Inflammatory macrophage (primary cell): ENCODE measurements around the gene P3H3.

Experiments
- DNase-seq, 2 donors: peaks; one replicate each; pipeline ENCODE4 v3.0.0-alpha.2; 2020 to 2022

P3H3 gene

GRCh38 chr12:6807170-6807569, 21.0 kb upstream of the P3H3 start:
- no peak for DNase-seq

DNA sequence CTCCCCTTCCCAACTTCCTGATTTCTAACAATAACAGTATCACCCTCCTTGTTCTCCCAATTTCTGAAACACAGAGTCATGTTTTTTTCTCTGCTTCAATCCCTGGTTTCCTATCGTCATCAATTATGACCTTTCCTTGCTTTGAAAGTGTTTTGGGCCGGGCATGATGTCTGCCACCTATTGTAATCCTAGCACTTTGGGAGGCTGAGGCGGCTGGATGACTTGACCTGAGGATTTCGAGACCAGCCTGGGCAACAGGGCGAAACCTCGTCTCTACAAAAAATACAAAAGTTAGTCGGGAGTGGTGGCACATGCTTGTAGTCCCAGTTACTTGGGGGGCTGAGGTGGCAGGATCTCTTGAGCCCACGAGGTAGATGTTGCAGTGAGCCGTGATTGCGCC, 19.2 kb upstream of the P3H3 start:
- DNase-seq, result no peak

DNA sequence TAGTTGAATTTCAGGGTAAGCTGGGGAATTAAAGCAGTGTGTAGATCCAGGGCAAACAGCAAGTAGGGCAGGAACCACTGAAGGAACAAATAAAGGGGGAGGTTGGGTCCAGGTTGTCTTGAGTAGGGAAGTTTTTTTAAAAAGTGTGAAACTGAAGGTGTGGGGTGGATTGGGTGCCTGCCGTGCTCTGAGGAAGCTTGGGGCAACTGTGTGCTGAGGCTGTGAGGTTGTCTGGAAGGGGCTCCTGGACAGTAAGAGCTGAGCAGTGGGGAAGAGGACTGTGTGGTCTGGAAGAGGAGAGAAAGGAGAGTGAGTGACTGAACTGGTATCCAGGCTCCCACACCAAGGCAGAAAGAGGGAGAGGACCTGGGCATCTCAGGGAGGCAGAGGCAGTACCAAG, 17.4 kb upstream of the P3H3 start:
- no peak for DNase-seq

- no peak for DNase-seq
These were observed 14.8 kb upstream of the P3H3 start for GRCh38 chr12:6813363-6813762.

DNA sequence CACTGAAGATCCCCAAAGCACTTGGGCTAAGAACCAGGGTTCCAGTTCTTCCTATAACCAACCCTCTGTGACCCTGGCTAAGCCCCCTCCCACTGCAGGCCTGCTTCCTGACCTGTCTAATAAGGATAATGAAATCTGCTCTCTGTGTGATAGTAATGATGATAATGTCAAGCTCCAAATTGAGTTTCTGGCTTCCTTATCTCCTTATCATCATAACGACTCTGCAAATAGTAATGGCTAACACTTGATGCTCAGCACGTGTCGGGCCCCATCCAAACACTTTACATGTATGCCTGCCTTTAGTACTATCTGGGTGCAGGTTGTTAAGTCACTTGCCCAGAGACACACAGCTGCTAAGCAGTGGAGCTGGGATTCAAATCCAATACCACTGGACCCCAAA, 11.6 kb upstream of the P3H3 start:
- no peak for DNase-seq

DNA sequence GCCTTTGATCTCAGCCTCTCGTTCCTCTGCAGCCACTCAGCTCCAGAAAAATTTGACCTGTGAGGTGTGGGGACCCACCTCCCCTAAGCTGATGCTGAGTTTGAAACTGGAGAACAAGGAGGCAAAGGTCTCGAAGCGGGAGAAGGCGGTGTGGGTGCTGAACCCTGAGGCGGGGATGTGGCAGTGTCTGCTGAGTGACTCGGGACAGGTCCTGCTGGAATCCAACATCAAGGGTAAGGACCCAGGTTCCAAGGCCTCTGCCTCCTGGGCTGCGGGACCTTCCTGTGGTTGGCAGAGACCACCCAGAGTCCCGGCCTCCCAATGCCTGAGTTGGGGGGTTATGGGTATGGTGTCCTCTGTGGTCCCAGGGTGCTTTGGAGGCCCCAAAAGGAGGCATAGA, 11.1 kb upstream of the P3H3 start:
- DNase-seq, result no peak

GRCh38 chr12:6817662-6818157, 10.5 kb upstream of the P3H3 start:
- no peak for DNase-seq

DNA sequence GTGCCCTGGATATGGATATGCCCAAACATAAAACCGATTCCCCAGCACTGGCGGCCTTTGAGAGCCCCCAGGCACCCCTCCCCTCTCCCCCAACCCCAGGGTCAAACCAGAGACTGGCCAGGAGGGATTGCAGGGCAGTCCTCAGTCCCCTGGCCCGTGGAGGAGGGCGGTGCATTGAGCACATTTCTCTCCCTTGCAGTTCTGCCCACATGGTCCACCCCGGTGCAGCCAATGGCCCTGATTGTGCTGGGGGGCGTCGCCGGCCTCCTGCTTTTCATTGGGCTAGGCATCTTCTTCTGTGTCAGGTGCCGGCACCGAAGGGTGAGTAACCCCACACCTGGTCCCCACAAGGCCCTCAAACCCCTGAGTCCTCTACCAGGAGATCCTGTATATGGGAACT, 10.0 kb upstream of the P3H3 start:
- DNase-seq, result no peak

GRCh38 chr12:6818645-6819044, 9.6 kb upstream of the P3H3 start:
- no peak for DNase-seq

DNA sequence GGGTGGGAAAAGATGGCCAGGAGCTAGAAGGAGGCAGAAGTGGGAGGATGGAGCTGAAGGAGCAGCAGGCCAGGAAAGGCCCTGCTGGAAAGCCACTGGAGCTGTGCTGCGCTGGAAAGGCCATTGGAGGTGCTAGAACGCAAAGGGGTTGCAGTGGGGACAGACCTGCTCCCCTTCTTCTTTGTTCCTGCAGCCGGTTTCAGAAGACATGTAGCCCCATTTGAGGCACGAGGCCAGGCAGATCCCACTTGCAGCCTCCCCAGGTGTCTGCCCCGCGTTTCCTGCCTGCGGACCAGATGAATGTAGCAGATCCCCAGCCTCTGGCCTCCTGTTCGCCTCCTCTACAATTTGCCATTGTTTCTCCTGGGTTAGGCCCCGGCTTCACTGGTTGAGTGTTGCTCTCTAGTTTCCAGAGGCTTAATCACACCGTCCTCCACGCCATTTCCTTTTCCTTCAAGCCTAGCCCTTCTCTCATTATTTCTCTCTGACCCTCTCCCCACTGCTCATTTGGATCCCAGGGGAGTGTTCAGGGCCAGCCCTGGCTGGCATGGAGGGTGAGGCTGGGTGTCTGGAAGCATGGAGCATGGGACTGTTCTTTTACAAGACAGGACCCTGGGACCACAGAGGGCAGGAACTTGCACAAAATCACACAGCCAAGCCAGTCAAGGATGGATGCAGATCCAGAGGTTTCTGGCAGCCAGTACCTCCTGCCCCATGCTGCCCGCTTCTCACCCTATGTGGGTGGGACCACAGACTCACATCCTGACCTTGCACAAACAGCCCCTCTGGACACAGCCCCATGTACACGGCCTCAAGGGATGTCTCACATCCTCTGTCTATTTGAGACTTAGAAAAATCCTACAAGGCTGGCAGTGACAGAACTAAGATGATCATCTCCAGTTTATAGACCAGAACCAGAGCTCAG, 8.8 kb upstream of the P3H3 start:
- no peak for DNase-seq

- no peak for DNase-seq
These were observed 8.0 kb upstream of the P3H3 start for GRCh38 chr12:6820166-6820565.

- DNase-seq, result no peak
These were observed 6.4 kb upstream of the P3H3 start, which contains the start of gene GPR162 for GRCh38 chr12:6821591-6822425. Gene GPR162 (plus strand): TSS chr12:6821821. CDS start chr12:6823899, 2,078 bp downstream.

DNA sequence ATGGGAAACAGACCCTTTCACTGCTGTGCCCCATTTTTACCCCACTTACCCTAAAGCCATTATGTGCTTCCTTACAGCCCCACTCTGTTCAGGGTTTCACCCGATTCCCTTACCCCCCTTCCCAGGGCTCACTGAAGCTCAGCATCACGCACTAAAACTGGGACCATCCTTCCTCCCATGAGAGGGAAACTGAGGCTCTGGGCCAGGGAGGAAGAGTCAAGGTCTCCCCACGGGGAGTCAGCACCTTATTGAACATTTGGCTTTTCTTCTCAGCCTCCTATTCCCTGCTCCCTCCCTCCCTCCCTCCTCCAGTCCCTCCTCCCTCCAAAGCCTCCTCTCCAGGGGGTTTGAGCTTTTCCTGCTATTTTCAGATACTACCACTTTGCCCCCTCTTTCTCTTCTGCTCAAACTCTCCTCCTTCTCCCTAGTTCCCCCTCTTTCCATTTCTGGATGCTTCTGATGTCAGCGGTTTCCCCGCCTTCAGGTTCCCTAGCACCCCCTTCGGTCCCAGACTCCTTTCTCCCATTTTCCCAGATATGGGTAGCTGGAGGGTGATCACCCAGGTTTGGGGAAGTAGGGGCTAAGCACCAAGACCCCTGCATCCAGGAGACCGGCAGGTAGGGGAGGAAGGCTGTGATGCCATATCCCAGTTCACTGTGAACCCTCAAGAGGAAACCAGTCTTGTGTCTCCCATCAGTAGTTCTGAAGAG, 5.6 kb upstream of the P3H3 start:
- no peak for DNase-seq

DNA sequence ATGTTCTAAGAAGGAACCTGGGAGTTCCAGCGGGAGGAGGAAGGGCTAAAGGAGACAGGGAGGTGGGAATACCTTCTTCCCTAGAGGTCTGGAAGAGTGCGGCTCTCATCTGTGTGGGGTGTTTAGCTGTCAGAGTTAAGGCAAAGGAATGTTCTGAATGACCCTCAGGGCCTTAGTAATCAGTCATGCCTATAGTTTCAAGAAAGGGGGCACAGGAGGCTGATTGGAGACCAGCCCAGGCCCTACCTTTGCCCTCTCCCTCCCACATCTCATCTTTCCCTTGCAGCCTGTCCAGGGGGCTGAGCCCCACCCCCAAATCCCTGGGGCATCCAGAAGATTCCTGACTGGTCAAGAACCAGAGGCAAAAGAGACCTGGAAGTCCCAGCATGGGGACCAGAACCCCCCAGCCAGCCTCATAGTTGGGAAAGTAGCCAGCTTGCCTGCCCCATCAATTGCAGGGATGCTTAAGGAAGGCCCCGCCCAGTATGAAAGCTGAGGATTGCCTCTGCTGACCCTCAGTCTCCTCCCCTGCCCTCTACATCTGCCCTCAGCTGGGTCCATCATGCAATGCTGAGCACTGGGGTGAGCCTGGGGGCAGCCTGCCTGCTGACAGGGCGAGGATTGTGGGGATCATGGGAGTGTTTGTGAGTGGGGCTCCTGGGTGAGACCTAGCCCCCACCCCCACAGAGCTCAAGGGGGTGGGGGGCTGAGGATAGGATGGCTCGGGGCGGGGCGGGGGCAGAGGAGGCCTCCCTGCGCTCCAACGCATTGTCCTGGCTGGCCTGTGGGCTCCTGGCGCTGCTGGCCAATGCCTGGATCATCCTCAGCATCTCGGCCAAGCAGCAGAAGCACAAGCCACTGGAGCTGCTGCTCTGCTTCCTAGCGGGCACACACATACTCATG, 4.8 kb upstream of the P3H3 start:
- no peak for DNase-seq

GRCh38 chr12:6824085-6824775, 4.0 kb upstream of the P3H3 start:
- DNase-seq, result no peak

DNA sequence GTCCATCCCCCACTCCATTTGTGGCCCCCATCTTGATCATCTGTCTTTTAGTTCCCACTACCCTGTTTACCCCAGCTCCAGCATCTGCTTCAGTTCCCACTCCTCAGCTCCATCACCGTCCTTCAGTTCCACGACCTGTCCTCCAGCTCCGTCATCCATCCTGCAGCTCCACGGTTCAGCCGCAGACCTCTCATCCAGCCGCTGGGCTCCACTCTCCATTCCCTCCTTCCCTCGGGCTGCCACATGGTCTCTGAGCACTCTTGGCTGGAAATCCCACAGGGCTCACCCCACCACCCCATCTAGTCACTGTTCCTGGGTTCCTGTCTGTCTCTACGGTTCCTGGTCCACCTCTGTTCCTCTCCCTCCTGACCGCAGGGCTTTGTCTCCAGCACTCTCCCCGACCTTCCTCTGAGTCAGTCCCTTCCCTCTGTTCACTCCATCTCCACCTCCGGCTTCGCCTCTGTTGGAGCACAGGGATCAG, 3.3 kb upstream of the P3H3 start:
- DNase-seq, result no peak

GRCh38 chr12:6825398-6826124, 2.6 kb upstream of the P3H3 start:
- DNase-seq, result peak; percentile 87 to 90

GRCh38 chr12:6826125-6826733, 2.0 kb upstream of the P3H3 start:
- no peak for DNase-seq

DNA sequence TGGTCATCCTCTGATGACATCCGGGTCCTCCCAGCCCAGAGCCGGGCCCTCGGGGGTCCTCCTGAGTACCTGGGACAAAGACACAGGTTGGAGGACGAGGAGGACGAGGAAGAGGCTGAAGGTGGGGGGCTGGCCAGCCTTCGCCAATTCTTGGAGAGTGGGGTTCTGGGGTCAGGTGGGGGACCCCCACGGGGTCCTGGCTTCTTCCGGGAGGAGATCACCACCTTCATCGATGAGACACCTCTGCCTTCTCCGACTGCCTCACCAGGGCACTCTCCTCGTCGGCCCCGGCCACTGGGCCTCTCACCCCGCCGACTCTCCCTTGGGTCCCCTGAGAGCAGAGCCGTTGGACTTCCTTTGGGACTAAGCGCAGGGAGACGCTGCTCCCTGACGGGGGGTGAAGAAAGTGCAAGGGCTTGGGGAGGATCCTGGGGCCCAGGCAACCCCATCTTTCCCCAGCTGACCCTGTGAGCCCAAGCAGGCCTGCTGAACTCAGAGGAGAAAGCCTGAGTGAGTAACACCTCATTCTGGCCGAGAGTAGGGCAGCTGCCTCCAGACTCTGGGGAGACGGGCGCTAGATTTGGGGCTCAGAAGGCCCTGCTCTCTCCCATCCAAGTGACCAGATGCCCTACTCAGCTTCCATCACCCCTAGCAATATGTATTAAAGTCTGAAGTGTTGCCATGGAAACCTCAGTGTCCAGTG, 1.3 kb upstream of the P3H3 start:
- DNase-seq, result no peak
